NCI-H1048 (cell line): Measurements from ENCODE around the gene KIF21B.

Source experiments
- DNase-seq: peaks from one replicate; lab custom pipeline; 2025; lab: John Stamatoyannopoulos, UW

The KIF21B gene

GRCh38 chr1:201048521-201048920 is 25.0 kb upstream of the KIF21B start:
- DNase-seq, result no peak

GRCh38 chr1:201044119-201044518 is 20.6 kb upstream of the KIF21B start:
- DNase-seq, result no peak

- peak; percentile 19 for DNase-seq
Observed at GRCh38 chr1:201042779-201043461, 19.4 kb upstream of the KIF21B start.

- no peak for DNase-seq
Observed at GRCh38 chr1:201041011-201041410, 17.5 kb upstream of the KIF21B start.

- DNase-seq, result no peak
Observed at GRCh38 chr1:201039876-201040275, 16.4 kb upstream of the KIF21B start.

- no peak for DNase-seq
Observed at GRCh38 chr1:201039418-201039817, 15.9 kb upstream of the KIF21B start.

- DNase-seq, result no peak
Observed at GRCh38 chr1:201038186-201038876, 14.8 kb upstream of the KIF21B start.

- DNase-seq, result no peak
Observed at GRCh38 chr1:201036188-201036842, 12.8 kb upstream of the KIF21B start.

GRCh38 chr1:201034671-201035070 is 11.2 kb upstream of the KIF21B start:
- no peak for DNase-seq

- DNase-seq, result no peak
Observed at GRCh38 chr1:201032408-201032807, 8.9 kb upstream of the KIF21B start.

- DNase-seq, result no peak
Observed at GRCh38 chr1:201028461-201028889, 5.0 kb upstream of the KIF21B start.

- no peak for DNase-seq
Observed at GRCh38 chr1:201026836-201027235, 3.3 kb upstream of the KIF21B start.

- no peak for DNase-seq
Observed at GRCh38 chr1:201026234-201026633, 2.7 kb upstream of the KIF21B start.

- no peak for DNase-seq
Observed at GRCh38 chr1:201025571-201026002, 2.1 kb upstream of the KIF21B start.

- no peak for DNase-seq
Observed at GRCh38 chr1:201024625-201024998, 1.1 kb upstream of the KIF21B start.

GRCh38 chr1:201023920-201024624 is 558 bp upstream of the KIF21B start:
- DNase-seq, result no peak

- DNase-seq, result no peak
Observed at GRCh38 chr1:201022820-201023516, 546 bp downstream of the KIF21B start.

GRCh38 chr1:201022493-201022819 is 1.1 kb downstream of the KIF21B start:
- DNase-seq, result no peak

- no peak for DNase-seq
Observed at GRCh38 chr1:201021630-201022492, 1.7 kb downstream of the KIF21B start.

- no peak for DNase-seq
Observed at GRCh38 chr1:201020721-201021629, 2.5 kb downstream of the KIF21B start.
